Body of pancreas (tissue), 4 donors: ENCODE data around the gene CHI3L2.

ENCODE experiments used
- POLR2A ChIP-seq, 3 donors: fragments of 450-650 bp; IDR thresholded peaks; one replicate each; pipeline ENCODE4 v1.6.1; 2016; ENCODE audit warnings: antibody characterized with exemption in 3 of 3, mild to moderate bottlenecking in 2 of 3
- TF ChIP-seq, protein P1 (sequence below), 7 experiments: fragments of 450-650 bp in 4 of 7; fragments of 200-600 bp in 3 of 7; sonication (generic) in 3 of 7; IDR thresholded peaks; one replicate each; pipeline ENCODE4 v1.5.1; 2016 to 2019; ENCODE audit warnings: antibody characterized with exemption in 7 of 7

DNA sequence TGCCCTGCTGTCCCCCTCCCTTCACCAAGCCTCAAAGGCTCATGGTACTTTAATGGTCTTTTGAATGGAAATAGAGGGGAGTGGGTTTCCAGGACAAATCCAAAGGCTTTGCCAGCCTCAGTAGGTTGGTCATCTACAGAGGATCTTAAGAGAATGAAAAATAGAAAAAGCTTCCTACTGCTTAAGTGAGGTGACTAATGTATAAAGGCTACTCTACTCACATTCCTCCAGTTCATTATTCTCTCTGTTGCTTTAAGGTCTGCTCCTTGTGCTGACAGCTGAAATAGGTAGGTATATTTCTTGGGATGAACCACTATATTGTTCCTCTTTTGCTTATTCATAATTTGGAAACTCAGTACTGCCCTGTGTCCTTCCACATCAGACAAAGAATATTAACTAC is 52.8 kb downstream of the CHI3L2 start:
- TF ChIP-seq, protein P1, sequence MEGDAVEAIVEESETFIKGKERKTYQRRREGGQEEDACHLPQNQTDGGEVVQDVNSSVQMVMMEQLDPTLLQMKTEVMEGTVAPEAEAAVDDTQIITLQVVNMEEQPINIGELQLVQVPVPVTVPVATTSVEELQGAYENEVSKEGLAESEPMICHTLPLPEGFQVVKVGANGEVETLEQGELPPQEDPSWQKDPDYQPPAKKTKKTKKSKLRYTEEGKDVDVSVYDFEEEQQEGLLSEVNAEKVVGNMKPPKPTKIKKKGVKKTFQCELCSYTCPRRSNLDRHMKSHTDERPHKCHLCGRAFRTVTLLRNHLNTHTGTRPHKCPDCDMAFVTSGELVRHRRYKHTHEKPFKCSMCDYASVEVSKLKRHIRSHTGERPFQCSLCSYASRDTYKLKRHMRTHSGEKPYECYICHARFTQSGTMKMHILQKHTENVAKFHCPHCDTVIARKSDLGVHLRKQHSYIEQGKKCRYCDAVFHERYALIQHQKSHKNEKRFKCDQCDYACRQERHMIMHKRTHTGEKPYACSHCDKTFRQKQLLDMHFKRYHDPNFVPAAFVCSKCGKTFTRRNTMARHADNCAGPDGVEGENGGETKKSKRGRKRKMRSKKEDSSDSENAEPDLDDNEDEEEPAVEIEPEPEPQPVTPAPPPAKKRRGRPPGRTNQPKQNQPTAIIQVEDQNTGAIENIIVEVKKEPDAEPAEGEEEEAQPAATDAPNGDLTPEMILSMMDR (IDR thresholded peaks at IDR 0.05) = no peak
- no peak for TF ChIP-seq POLR2A (IDR thresholded peaks at IDR 0.05)
